NCI-H2196 (cell line): ENCODE results near the gene PATE3.

Experiments used
- DNase-seq: peaks from one replicate; lab custom pipeline; 2025; ENCODE audit not compliant: unreplicated experiment; lab: John Stamatoyannopoulos, UW

The PATE3 gene

DNA sequence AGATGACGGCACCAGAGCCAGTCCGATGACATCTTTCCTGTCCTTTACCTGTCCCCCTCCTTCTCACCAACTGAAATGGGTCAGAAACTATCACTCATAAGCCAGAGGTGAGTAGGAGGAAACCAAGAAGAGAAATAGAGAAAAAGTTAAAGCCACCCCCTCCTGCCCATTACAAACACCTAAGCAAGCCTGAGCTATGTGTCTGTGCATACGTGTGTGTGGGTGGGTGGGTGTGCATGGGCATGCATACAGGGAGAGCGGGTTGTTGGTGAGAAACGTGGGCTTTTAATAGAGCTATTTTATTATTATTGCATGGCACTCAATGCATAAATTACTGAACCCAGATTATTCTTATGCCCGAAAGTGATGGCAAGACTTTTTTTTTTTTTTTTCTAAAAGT is 47.8 kb downstream of the PATE3 start:
- DNase-seq = no peak
